ENCODE results near the gene MAMDC2.
"Not testable (repeated sequence)": the region's sequence is repeated elsewhere in the genome, so short reads cannot be mapped to it uniquely, and the experiment has no call there.

MAMDC2 gene

GRCh38 chr9:70232476-70232875 lies 188.8 kb downstream of the MAMDC2 start:
- DNase-seq (ENCODE audit: extremely low read depth, low read depth): no peak
- no peak overlapping the region for H3K4me3 ChIP-seq (replicated peaks; ENCODE audit: low read depth, low read length)
- TF ChIP-seq CTCF (IDR thresholded peaks at IDR 0.05; ENCODE audit: low read depth, low read length, missing control alignments): no peak

- H3K4me3 ChIP-seq (replicated peaks; ENCODE audit: low read depth, low read length); DNase-seq (ENCODE audit: extremely low read depth, low read depth): not testable (repeated sequence)
Observed at GRCh38 chr9:70234208-70234607, 190.6 kb downstream of the MAMDC2 start.

GRCh38 chr9:70245952-70246351 lies 202.3 kb downstream of the MAMDC2 start:
- H3K4me3 ChIP-seq (replicated peaks; ENCODE audit: low read depth, low read length); DNase-seq (ENCODE audit: extremely low read depth, low read depth): not testable (repeated sequence)

GRCh38 chr9:70250221-70250620 lies 206.6 kb downstream of the MAMDC2 start:
- H3K4me3 ChIP-seq (replicated peaks; ENCODE audit: low read depth, low read length): no peak overlapping the region
- TF ChIP-seq CTCF (IDR thresholded peaks at IDR 0.05; ENCODE audit: low read depth, low read length, missing control alignments): no peak
- no peak for DNase-seq (ENCODE audit: extremely low read depth, low read depth)

- peak overlapping the region; percentile 28 for H3K4me3 ChIP-seq (replicated peaks; ENCODE audit: low read depth, low read length)
- no peak for TF ChIP-seq CTCF (IDR thresholded peaks at IDR 0.05; ENCODE audit: low read depth, low read length, missing control alignments)
- no peak for DNase-seq (ENCODE audit: extremely low read depth, low read depth)
Observed at GRCh38 chr9:70255486-70255885, 211.8 kb downstream of the MAMDC2 start.

- peak overlapping the region; percentile 28 for H3K4me3 ChIP-seq (replicated peaks; ENCODE audit: low read depth, low read length)
- TF ChIP-seq CTCF (IDR thresholded peaks at IDR 0.05; ENCODE audit: low read depth, low read length, missing control alignments): no peak
- peak; percentile 33 for DNase-seq (ENCODE audit: extremely low read depth, low read depth)
Observed at GRCh38 chr9:70256123-70256551, 212.5 kb downstream of the MAMDC2 start.

- TF ChIP-seq CTCF (IDR thresholded peaks at IDR 0.05; ENCODE audit: low read depth, low read length, missing control alignments): no peak
- DNase-seq (ENCODE audit: extremely low read depth, low read depth): no peak
- H3K4me3 ChIP-seq (replicated peaks; ENCODE audit: low read depth, low read length): peak overlapping the region; percentile 90
Observed at GRCh38 chr9:70257502-70257901, 213.9 kb downstream of the MAMDC2 start.

- TF ChIP-seq CTCF (IDR thresholded peaks at IDR 0.05; ENCODE audit: low read depth, low read length, missing control alignments): no peak
- H3K4me3 ChIP-seq (replicated peaks; ENCODE audit: low read depth, low read length): peak overlapping the region; percentile 90
- peak; percentile 11 for DNase-seq (ENCODE audit: extremely low read depth, low read depth)
Observed at GRCh38 chr9:70257991-70258691, 214.5 kb downstream of the MAMDC2 start.

All from HFF-Myc (cell line).